Endothelial cell of umbilical vein (primary cell): Measurements from ENCODE around the gene INPP4B.

ENCODE experiments used
- EZH2 ChIP-seq: IDR thresholded peaks from 2 replicates; pipeline ENCODE4 v1.6.1; 2012; ENCODE audit warnings: borderline replicate concordance, low read depth, mild to moderate bottlenecking, moderate library complexity, low read length, inconsistent platforms; ENCODE audit not compliant: severe bottlenecking
- MYC ChIP-seq: IDR thresholded peaks from one replicate; pipeline ENCODE4 v1.6.1; 2011; ENCODE audit warnings: mild to moderate bottlenecking, low read depth, low read length
- POLR2A ChIP-seq: IDR thresholded peaks from 2 replicates; pipeline ENCODE4 v1.6.1; 2012; ENCODE audit warnings: low read depth, mild to moderate bottlenecking, control low read depth, low read length
- POLR2AphosphoS5 ChIP-seq: IDR thresholded peaks from 2 replicates; pipeline ENCODE4 v1.6.1; 2012; ENCODE audit warnings: low read depth, mild to moderate bottlenecking, control low read depth, low read length, moderate library complexity; ENCODE audit not compliant: insufficient read depth
- TF ChIP-seq, protein P1 (sequence below), 2 donors: IDR thresholded peaks; 1 replicate in 1 of 2; 2 replicates in 1 of 2; pipeline ENCODE4 v1.5.1; 2011; ENCODE audit warnings: low read length in 2 of 2, mild to moderate bottlenecking in 2 of 2, moderate library complexity in 2 of 2, control low read depth in 1 of 2, inconsistent platforms in 1 of 2, low read depth in 1 of 2; ENCODE audit not compliant: insufficient read depth in 1 of 2; ENCODE audit errors: extremely low read depth in 1 of 2
- TF ChIP-seq, protein P2 (sequence below): IDR thresholded peaks from 2 replicates; pipeline ENCODE4 v1.6.1; 2011; ENCODE audit not compliant: insufficient read depth, insufficient read length

DNA sequence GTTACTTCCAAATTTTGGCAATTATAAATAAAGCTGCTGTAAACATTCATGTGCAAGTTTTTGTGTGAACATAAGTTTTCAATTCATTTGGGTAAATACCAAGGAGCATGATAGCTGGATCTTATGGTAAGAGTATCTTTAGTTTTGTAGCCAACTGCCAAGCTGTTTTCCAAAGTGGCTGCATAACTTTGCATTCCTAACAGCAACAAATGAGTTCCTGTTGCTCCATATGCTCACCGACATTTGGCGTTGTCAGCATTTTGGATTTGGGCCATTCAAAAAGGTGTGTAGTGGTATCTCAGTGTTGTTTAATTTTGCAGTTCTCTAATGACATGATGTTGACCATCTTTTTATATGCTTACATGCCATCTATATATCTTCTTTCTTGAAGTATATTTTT lies 208.5 kb downstream of the INPP4B start:
- TF ChIP-seq POLR2A: no peak
- TF ChIP-seq, protein P1, sequence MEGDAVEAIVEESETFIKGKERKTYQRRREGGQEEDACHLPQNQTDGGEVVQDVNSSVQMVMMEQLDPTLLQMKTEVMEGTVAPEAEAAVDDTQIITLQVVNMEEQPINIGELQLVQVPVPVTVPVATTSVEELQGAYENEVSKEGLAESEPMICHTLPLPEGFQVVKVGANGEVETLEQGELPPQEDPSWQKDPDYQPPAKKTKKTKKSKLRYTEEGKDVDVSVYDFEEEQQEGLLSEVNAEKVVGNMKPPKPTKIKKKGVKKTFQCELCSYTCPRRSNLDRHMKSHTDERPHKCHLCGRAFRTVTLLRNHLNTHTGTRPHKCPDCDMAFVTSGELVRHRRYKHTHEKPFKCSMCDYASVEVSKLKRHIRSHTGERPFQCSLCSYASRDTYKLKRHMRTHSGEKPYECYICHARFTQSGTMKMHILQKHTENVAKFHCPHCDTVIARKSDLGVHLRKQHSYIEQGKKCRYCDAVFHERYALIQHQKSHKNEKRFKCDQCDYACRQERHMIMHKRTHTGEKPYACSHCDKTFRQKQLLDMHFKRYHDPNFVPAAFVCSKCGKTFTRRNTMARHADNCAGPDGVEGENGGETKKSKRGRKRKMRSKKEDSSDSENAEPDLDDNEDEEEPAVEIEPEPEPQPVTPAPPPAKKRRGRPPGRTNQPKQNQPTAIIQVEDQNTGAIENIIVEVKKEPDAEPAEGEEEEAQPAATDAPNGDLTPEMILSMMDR (IDR thresholded peaks at IDR 0.05; ENCODE audit: extremely low read depth in 1 of 2, insufficient read depth in 1 of 2, low read depth in 1 of 2, low read length in 2 of 2): no peak
- TF ChIP-seq EZH2: no peak
- TF ChIP-seq, protein P2, sequence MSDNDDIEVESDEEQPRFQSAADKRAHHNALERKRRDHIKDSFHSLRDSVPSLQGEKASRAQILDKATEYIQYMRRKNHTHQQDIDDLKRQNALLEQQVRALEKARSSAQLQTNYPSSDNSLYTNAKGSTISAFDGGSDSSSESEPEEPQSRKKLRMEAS: no peak
- TF ChIP-seq POLR2AphosphoS5: no peak
- no peak for TF ChIP-seq MYC
